GM12872 (cell line): Measurements from ENCODE around the gene NAT9.

Source experiments
- TF ChIP-seq, protein P1 (sequence below): IDR thresholded peaks from 3 replicates; pipeline ENCODE4 v1.5.1; 2011; ENCODE audit warnings: low read depth, mild to moderate bottlenecking, low read length, moderate library complexity; ENCODE audit not compliant: insufficient read depth

NAT9 gene

DNA sequence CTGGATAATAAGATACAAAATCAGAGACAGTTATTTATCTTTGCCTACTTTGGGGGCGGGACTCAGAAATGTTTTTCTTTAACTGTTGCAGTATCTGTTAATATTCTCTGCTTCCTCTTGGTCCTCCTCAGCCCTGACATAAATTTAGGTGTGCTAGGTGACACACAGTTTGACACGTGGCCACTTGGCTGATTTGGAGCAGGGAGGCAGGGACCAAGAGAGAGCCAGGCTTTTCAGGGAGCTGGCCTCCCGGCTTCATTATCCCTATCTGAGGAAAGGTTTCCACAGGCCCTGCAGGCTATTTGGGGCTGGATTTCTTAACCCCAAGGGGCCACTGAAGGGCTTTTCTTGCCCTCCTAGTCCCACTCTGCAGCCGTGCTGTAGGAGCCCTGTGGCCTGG is 20.1 kb upstream of the NAT9 start:
- TF ChIP-seq, protein P1, sequence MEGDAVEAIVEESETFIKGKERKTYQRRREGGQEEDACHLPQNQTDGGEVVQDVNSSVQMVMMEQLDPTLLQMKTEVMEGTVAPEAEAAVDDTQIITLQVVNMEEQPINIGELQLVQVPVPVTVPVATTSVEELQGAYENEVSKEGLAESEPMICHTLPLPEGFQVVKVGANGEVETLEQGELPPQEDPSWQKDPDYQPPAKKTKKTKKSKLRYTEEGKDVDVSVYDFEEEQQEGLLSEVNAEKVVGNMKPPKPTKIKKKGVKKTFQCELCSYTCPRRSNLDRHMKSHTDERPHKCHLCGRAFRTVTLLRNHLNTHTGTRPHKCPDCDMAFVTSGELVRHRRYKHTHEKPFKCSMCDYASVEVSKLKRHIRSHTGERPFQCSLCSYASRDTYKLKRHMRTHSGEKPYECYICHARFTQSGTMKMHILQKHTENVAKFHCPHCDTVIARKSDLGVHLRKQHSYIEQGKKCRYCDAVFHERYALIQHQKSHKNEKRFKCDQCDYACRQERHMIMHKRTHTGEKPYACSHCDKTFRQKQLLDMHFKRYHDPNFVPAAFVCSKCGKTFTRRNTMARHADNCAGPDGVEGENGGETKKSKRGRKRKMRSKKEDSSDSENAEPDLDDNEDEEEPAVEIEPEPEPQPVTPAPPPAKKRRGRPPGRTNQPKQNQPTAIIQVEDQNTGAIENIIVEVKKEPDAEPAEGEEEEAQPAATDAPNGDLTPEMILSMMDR, result no peak

GRCh38 chr17:74795327-74796020 is 19.3 kb upstream of the NAT9 start:
- TF ChIP-seq, protein P1, result no peak

DNA sequence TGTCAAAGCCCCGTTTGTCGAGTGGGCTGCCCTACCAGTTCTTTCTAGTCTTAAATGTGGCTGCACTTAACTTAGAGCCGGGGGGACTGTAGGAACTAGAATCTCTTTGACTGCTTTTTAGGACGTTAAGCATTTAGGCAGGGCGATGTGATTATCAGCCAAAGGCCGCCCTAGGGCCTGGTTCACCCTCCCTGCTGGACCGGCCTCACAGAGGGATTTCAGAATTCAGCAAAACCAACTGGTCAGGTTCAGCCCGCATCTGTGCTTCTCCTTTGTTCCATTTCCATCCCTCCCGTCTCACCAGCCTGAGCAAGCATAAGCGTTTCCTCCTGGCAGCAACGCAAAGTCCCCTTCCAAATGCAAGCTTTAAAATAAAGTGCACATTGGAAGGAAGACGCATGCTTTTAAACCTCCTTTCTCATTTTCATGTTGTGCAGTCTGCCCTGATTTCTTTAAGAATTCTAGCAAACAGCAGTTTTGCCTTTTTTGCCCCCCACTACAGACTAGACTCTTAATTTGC is 16.5 kb upstream of the NAT9 start:
- TF ChIP-seq, protein P1, result no peak

GRCh38 chr17:74790161-74791058 is 14.3 kb upstream of the NAT9 start:
- TF ChIP-seq, protein P1, result no peak

DNA sequence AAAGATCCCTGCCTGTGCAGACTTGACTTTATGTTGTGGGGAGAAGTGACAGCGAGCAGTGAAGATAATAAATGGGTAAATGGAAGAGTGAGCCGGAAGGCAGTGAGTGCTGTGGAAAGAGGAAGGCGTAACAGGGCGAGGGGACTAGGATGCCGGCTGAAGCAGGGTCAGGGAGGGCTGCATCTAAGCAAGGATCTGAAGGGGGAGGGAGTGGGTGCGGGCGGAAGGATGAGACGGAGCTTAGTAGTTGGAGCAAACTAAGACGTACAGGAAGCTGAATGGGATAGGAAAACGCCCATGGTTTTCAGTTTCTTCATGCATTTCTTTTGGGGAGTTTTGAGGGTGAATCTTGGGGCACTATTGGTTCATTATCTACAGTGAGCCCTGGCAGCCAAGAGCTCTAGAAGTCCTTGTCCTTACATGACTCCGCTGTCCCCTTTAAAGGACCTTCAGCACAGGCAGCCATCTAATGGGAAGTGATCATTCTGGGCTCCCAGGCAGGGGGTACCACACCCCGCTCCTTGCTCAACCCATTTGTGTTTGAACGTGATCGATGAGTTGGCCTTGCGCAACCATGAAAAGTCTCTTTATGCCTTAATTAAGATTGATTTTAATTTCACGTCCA is 10.4 kb upstream of the NAT9 start:
- TF ChIP-seq, protein P1, result no peak

DNA sequence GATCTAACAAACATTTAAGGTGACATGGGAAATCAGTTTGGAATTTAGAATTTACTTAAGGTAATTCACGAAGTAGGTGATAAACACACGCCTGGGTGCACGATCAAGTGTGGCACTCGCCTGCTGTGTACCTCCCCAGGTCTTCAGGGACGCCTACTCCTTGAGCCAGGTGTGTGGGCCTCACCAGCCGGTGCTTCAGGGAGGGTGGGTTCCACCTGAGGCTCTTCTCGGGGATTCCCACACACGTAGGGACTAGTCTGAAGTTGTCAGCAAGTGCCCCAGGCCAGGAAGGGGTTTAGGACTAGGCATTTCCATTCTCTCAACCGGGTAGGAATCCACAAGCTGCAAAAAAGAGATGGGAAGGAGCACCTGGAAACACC is 9.8 kb upstream of the NAT9 start:
- TF ChIP-seq, protein P1, result no peak
